Lower leg skin (tissue), 4 donors: ENCODE results near the gene MAP10. TPM values are rescaled to one million over a fixed set of nuclear protein-coding genes. Genes with fewer than 3 reads are reported as not detected.

Experiments used
- DNase-seq, 2 donors: peaks; one replicate each; pipeline ENCODE4 v3.0.0-alpha.2; 2019; ENCODE audit warnings: low spot score in 2 of 2
- H3K4me3 ChIP-seq: fragments of 200-600 bp; sonication (generic); 2 replicates; pipeline ENCODE4 v1.5.1; 2017; ENCODE audit warnings: mild to moderate bottlenecking, low read depth; ENCODE audit not compliant: poor library complexity, severe bottlenecking
- CTCF ChIP-seq, 3 donors: fragments of 450-650 bp; IDR thresholded peaks; one replicate each; pipeline ENCODE4 v1.5.1; 2016; ENCODE audit warnings: antibody characterized with exemption in 3 of 3, mild to moderate bottlenecking in 3 of 3, moderate library complexity in 2 of 3
- POLR2A ChIP-seq, 2 donors: fragments of 450-650 bp; IDR thresholded peaks; one replicate each; pipeline ENCODE4 v1.6.1; 2016 to 2017; ENCODE audit warnings: antibody characterized with exemption in 2 of 2, mild to moderate bottlenecking in 1 of 2, moderate library complexity in 1 of 2
- WGBS, 2 donors: methylation state at CpG; one replicate each; pipeline ENCODE4 v1.1.5; 2018; 5-methylcytosine and 5-hydroxymethylcytosine counted together
- intact Hi-C: fragments of 100-400 bp; cut with DNase I; formaldehyde crosslinking; loops from one replicate; pipeline ENCODE4 v1.15.0; 2023; ENCODE audit warnings: low total_unique reads
- total RNA-seq, 4 donors: library from RNA; depleted of rRNA; stranded (reverse); fragments of >200 nt; gene quantifications; one replicate each; pipeline ENCODE4 v1.1.0, GENCODE V29; 2016

MAP10 gene
- total RNA-seq, 4 donors from 2014 or later, result 0.04 to 1.6 (median 0.91) TPM

GRCh38 chr1:232789651-232790050 lies 15.6 kb upstream of the MAP10 start:
- no peak overlapping the region for H3K4me3 ChIP-seq
- intact Hi-C loops, result loop anchor here (5.0 kb wide), 1 partner anchor 597 kb away; no protein-coding TSS in a partner anchor
- peak in 1 of 2 donors; percentile 29 for DNase-seq
- TF ChIP-seq POLR2A (IDR thresholded peaks at IDR 0.05) (no peak), CTCF (IDR thresholded peaks at IDR 0.05) (no peak)

- TF ChIP-seq CTCF (IDR thresholded peaks at IDR 0.05) (no peak), POLR2A (IDR thresholded peaks at IDR 0.05) (no peak)
- intact Hi-C loops, result no loop called here
- no peak for DNase-seq
- no peak overlapping the region for H3K4me3 ChIP-seq
These were observed 12.3 kb upstream of the MAP10 start for GRCh38 chr1:232792949-232793348.

GRCh38 chr1:232793944-232794343 lies 11.3 kb upstream of the MAP10 start:
- intact Hi-C loops, result no loop called here
- TF ChIP-seq CTCF (IDR thresholded peaks at IDR 0.05) (no peak), POLR2A (IDR thresholded peaks at IDR 0.05) (no peak)
- H3K4me3 ChIP-seq, result no peak overlapping the region
- WGBS, 2 donors, result 44 to 71% methylated on average over 3 of the region's 3 CpGs
- no peak for DNase-seq

- no peak for DNase-seq
- TF ChIP-seq POLR2A (IDR thresholded peaks at IDR 0.05) (no peak), CTCF (IDR thresholded peaks at IDR 0.05) (no peak)
- intact Hi-C loops, result no loop called here
- WGBS, 2 donors, result 80 to 84% methylated on average over 3 of the region's 3 CpGs
- no peak overlapping the region for H3K4me3 ChIP-seq
These were observed 9.6 kb upstream of the MAP10 start for GRCh38 chr1:232795497-232796053.

GRCh38 chr1:232797856-232798510 lies 7.2 kb upstream of the MAP10 start:
- H3K4me3 ChIP-seq, result no peak overlapping the region
- TF ChIP-seq POLR2A (IDR thresholded peaks at IDR 0.05), result no peak
- TF ChIP-seq CTCF (IDR thresholded peaks at IDR 0.05), result no peak
- no peak for DNase-seq
- intact Hi-C loops, result no loop called here
- 43 to 51% methylated on average over 6 of the region's 6 CpGs for WGBS, 2 donors

GRCh38 chr1:232798920-232799319 lies 6.3 kb upstream of the MAP10 start:
- H3K4me3 ChIP-seq, result no peak overlapping the region
- WGBS, 2 donors, result 93 to 97% methylated on average over 2 of the region's 2 CpGs
- TF ChIP-seq POLR2A (IDR thresholded peaks at IDR 0.05) (no peak), CTCF (IDR thresholded peaks at IDR 0.05) (no peak)
- DNase-seq, result no peak
- intact Hi-C loops, result no loop called here
